ENCODE results near the gene MRGPRX2. TPM values are rescaled to one million over a fixed set of nuclear protein-coding genes. Genes with fewer than 3 reads are reported as not detected.

MRGPRX2 gene
- polyA plus RNA-seq, 1 experiment: not detected

GRCh38 chr11:19087658-19088057 lies 27.1 kb upstream of the MRGPRX2 start:
- CTCF ChIA-PET: interaction anchor here (0.9 to 2.2 kb wide), 2 partner anchors 11 to 16 kb away, joined by 4 to 12 read pairs; no protein-coding TSS in a partner anchor
- POLR2A ChIA-PET: no interaction called here

GRCh38 chr11:19084661-19085315 lies 24.3 kb upstream of the MRGPRX2 start:
- H3K27ac ChIP-seq (ENCODE audit: low read depth, low read length): no peak overlapping the region
- no peak overlapping the region for H3K4me3 ChIP-seq (ENCODE audit: low read depth, low read length)
- no peak for TF ChIP-seq CTCF (IDR thresholded peaks at IDR 0.05; ENCODE audit: low read depth, low read length)
- CTCF ChIA-PET: interaction anchor here (1.9 kb wide), 1 partner anchor 14 kb away, joined by 6 read pairs; no protein-coding TSS in a partner anchor
- H3K27me3 ChIP-seq (ENCODE audit: control insufficient read depth, insufficient read depth, low read length): peaks cover 5% of the 10 kb centered on the region
- DNase-seq (ENCODE audit: low read depth, low spot score): no peak
- H3K9me3 ChIP-seq (ENCODE audit: control insufficient read depth, insufficient read depth, low read length): no peaks in the 10 kb centered on the region
- POLR2A ChIA-PET: no interaction called here

More at GRCh38 chr11:19087658-19088057, 27.1 kb upstream of the MRGPRX2 start:
- DNase-seq (ENCODE audit: low read depth, low spot score): no peak
- TF ChIP-seq CTCF (IDR thresholded peaks at IDR 0.05; ENCODE audit: low read depth, low read length): no peak
- Histone ChIP-seq H3K9me3 (ENCODE audit: control insufficient read depth, insufficient read depth, low read length) (no peaks in the 10 kb centered on the region), H3K27me3 (ENCODE audit: control insufficient read depth, insufficient read depth, low read length) (peaks cover 5% of the 10 kb centered on the region), H3K4me3 (ENCODE audit: low read depth, low read length) (no peak overlapping the region), H3K27ac (ENCODE audit: low read depth, low read length) (no peak overlapping the region)

GRCh38 chr11:19083166-19083565 lies 22.6 kb upstream of the MRGPRX2 start:
- no peaks in the 10 kb centered on the region for H3K9me3 ChIP-seq (ENCODE audit: control insufficient read depth, insufficient read depth, low read length)
- H3K4me3 ChIP-seq (ENCODE audit: low read depth, low read length): no peak overlapping the region
- ChIA-PET POLR2A (no interaction called here), CTCF (no interaction called here)
- H3K27me3 ChIP-seq (ENCODE audit: control insufficient read depth, insufficient read depth, low read length): peaks cover 5% of the 10 kb centered on the region
- DNase-seq (ENCODE audit: low read depth, low spot score): no peak
- no peak overlapping the region for H3K27ac ChIP-seq (ENCODE audit: low read depth, low read length)
- no peak for TF ChIP-seq CTCF (IDR thresholded peaks at IDR 0.05; ENCODE audit: low read depth, low read length)

- TF ChIP-seq CTCF (IDR thresholded peaks at IDR 0.05; ENCODE audit: low read depth, low read length): no peak
- Histone ChIP-seq H3K27ac (ENCODE audit: low read depth, low read length) (no peak overlapping the region), H3K27me3 (ENCODE audit: control insufficient read depth, insufficient read depth, low read length) (peaks cover 8% of the 10 kb centered on the region), H3K9me3 (ENCODE audit: control insufficient read depth, insufficient read depth, low read length) (no peaks in the 10 kb centered on the region), H3K4me3 (ENCODE audit: low read depth, low read length) (no peak overlapping the region)
- ChIA-PET POLR2A (no interaction called here), CTCF (interaction anchor here (2.2 to 4.6 kb wide), 2 partner anchors 9 to 179 kb away, joined by 5 to 34 read pairs; no protein-coding TSS in a partner anchor)
- DNase-seq (ENCODE audit: low read depth, low spot score): no peak
Observed at GRCh38 chr11:19080579-19080993, 20.1 kb upstream of the MRGPRX2 start.

- DNase-seq (ENCODE audit: low read depth, low spot score): no peak
- Histone ChIP-seq H3K27me3 (ENCODE audit: control insufficient read depth, insufficient read depth, low read length) (peaks cover 7% of the 10 kb centered on the region), H3K27ac (ENCODE audit: low read depth, low read length) (no peak overlapping the region), H3K9me3 (ENCODE audit: control insufficient read depth, insufficient read depth, low read length) (no peaks in the 10 kb centered on the region), H3K4me3 (ENCODE audit: low read depth, low read length) (no peak overlapping the region)
- POLR2A ChIA-PET: no interaction called here
- CTCF ChIA-PET: interaction anchor here (2.2 to 4.6 kb wide), 2 partner anchors 9 to 180 kb away, joined by 5 to 34 read pairs; no protein-coding TSS in a partner anchor
- TF ChIP-seq CTCF (IDR thresholded peaks at IDR 0.05; ENCODE audit: low read depth, low read length): no peak
Observed at GRCh38 chr11:19079643-19080440, 19.3 kb upstream of the MRGPRX2 start.
